Measurements from ENCODE around the gene PPM1L.

DNA sequence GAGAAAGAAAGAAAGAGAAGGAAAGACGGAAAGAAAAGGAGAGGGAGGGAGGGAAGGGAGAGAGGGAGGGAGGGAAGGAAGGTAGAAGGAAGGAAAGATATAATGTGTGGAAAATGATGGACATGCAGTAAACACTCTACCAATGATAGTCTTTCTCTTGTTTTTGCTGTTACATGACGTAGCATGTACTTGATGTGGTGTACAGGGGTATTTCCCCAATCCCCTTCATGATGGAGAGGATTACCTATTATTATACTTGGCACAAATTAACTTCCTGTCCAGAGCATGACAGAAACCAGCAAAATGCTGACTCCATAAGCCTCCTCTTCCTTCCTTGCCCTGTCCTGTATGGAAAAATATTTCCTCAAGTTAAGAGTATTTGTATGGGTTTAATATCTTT, 224.7 kb downstream of the PPM1L start:
- TF ChIP-seq CTCF (IDR thresholded peaks at IDR 0.05; ENCODE audit: low read length) (no peak), EZH2 (IDR thresholded peaks at IDR 0.05; ENCODE audit: borderline replicate concordance, low read length) (no peak)
